Adrenal gland (tissue), 12 donors: Measurements from ENCODE around the gene SYT8. TPM values are rescaled to one million over a fixed set of nuclear protein-coding genes. Genes with fewer than 3 reads are reported as not detected.

ENCODE experiments used
- DNase-seq, 7 donors: peaks; one replicate each; pipeline ENCODE4 v3.0.0-alpha.2; 2019 to 2020
- H3K27ac ChIP-seq, 5 donors: fragments of 200-600 bp; sonication (generic) in 4 of 5; 1 replicate in 3 of 5; 2 replicates in 2 of 5; pipeline versions ENCODE4 v1.5.1 to v1.8.0; 2016 to 2020; ENCODE audit warnings: mild to moderate bottlenecking in 1 of 5
- H3K27me3 ChIP-seq: fragments of 200-600 bp; 2 replicates; pipeline ENCODE4 v1.8.0; 2021
- H3K36me3 ChIP-seq, 2 donors: fragments of 200-600 bp; replicated peaks in 1 of 2; 1 replicate in 1 of 2; 2 replicates in 1 of 2; pipeline versions ENCODE4 v1.5.1 to v1.8.0; 2018 to 2022
- H3K4me1 ChIP-seq, 2 donors: fragments of 200-600 bp; replicated peaks in 1 of 2; 1 replicate in 1 of 2; 2 replicates in 1 of 2; pipeline versions ENCODE4 v1.5.1 to v1.8.0; 2018 to 2021
- H3K4me3 ChIP-seq, 4 donors: fragments of 200-600 bp; sonication (generic) in 3 of 4; one replicate each; pipeline ENCODE4 v1.5.1; 2016 to 2018
- H3K9me3 ChIP-seq, 3 donors: fragments of 200-600 bp; sonication (generic) in 1 of 3; replicated peaks in 1 of 3; 1 replicate in 2 of 3; 2 replicates in 1 of 3; pipeline versions ENCODE4 v1.5.1 to v1.8.0; 2016 to 2021
- POLR2A ChIP-seq, 2 donors: fragments of 450-650 bp; IDR thresholded peaks; one replicate each; pipeline ENCODE4 v1.6.1; 2017; ENCODE audit warnings: antibody characterized with exemption in 2 of 2, mild to moderate bottlenecking in 2 of 2, moderate library complexity in 1 of 2
- WGBS, 4 donors: extraction: QIAGEN DNeasy Blood & Tissue Kit in 2 of 4; methylation state at CpG; one replicate each; pipeline versions ENCODE4 v1.1.5 to v1.1.7; 2013 to 2017; 5-methylcytosine and 5-hydroxymethylcytosine counted together
- intact Hi-C, 2 donors: fragments of 100-400 bp; cut with DNase I; formaldehyde crosslinking; loops; one replicate each; pipeline versions ENCODE4 v1.14.1 to v1.15.0; 2022 to 2023
- polyA plus RNA-seq, 3 donors: library from polyadenylated mRNA; stranded (reverse); fragments of 200-250 nt in 2 of 3; fragments of 350-450 nt in 1 of 3; fragmentation: Illumina TruSeq in 1 of 3; extraction: RNeasy Lipid Tissue Mini Kit (QIAGEN cat#74804) in 1 of 3; gene quantifications; one replicate each; pipeline ENCODE4 v1.2.3, GENCODE V29; 2013 to 2014
- total RNA-seq, 9 donors: library from RNA; depleted of rRNA in 4 of 9; stranded (reverse); fragments of >200 nt in 4 of 9; fragments of 120-200 nt in 1 of 9; fragmentation: NEBNext Ultra II Directional in 1 of 9; extraction: Animal tissue kit (Norgen Biotek cat#: 25700) in 1 of 9; gene quantifications; one replicate each; pipeline versions ENCODE4 v1.1.0 to v1.2.4, GENCODE V29; 2013 to 2023
- TF ChIP-seq, protein P1 (sequence below), 6 experiments: fragments of 450-650 bp in 4 of 6; fragments of 200-600 bp in 2 of 6; sonication (generic) in 1 of 6; IDR thresholded peaks; 1 replicate in 5 of 6; 2 replicates in 1 of 6; pipeline versions ENCODE4 v1.5.1 to v1.8.0; 2016 to 2021; ENCODE audit warnings: antibody characterized with exemption in 6 of 6, mild to moderate bottlenecking in 2 of 6, moderate library complexity in 1 of 6
- donor health status: healthy with polysubstance abuse.
- donor health status: Bipolar disorder and iron deficiency.
- donor health status: DM: yes; HTN: yes; CAD: no.
- donor health status: DM: no; HTN: no; CAD: no.
- donor health status: DM: no; HTN: no; CAD: no.
- donor health status: DM: yes; HTN: yes; CAD: no.

The SYT8 gene
- total and polyA plus RNA-seq, 12 donors: 0.44 to 3.1 (median 0.91) TPM; not detected in 7

DNA sequence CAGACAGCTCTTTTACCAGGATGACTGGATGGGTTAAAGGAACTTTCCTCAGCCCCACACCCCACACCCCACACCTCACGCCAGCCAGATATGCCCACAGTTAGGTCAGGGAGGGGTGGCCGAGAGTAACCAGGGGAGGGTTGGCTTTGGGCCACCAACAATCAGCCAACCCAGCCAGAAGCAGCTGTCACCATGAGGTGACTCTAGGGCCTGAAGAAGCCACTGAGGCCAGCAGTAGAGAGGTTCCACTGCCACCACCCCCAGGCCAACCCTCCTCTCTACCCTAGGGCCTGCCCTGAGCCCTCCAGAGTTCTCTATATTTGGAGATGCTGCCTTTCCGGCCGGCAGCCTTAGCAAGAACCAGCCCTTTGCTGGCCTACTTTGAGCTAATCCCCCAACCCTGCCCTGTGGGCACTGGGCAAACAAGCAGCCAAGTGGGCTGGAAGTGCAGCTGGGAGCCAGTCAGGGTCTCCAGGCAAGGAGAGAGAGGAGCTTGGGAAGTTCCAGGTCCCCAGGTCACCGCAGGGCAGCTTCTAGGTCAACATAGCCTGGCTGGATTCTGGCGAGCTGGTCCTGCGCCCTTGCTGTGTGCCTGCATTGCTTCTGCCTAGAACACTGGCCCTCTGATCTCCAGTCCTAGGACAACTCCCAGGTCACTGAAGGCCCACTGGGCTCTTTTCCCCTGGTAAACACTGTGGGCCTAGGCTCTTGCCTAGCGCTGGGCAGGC is 12.0 kb upstream of the SYT8 start:
- WGBS, 4 donors: 80 to 91% (median 88%) methylated on average over 1 to 8 of the region's 8 CpGs
- Histone ChIP-seq H3K9me3 (no peaks in the 10 kb centered on the region), H3K27me3 (no peaks in the 10 kb centered on the region), H3K27ac (no peak overlapping the region), H3K4me1 (no peaks in the 10 kb centered on the region), H3K4me3 (no peak overlapping the region), H3K36me3 (no peaks in the 10 kb centered on the region)
- TF ChIP-seq, protein P1, sequence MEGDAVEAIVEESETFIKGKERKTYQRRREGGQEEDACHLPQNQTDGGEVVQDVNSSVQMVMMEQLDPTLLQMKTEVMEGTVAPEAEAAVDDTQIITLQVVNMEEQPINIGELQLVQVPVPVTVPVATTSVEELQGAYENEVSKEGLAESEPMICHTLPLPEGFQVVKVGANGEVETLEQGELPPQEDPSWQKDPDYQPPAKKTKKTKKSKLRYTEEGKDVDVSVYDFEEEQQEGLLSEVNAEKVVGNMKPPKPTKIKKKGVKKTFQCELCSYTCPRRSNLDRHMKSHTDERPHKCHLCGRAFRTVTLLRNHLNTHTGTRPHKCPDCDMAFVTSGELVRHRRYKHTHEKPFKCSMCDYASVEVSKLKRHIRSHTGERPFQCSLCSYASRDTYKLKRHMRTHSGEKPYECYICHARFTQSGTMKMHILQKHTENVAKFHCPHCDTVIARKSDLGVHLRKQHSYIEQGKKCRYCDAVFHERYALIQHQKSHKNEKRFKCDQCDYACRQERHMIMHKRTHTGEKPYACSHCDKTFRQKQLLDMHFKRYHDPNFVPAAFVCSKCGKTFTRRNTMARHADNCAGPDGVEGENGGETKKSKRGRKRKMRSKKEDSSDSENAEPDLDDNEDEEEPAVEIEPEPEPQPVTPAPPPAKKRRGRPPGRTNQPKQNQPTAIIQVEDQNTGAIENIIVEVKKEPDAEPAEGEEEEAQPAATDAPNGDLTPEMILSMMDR (IDR thresholded peaks at IDR 0.05): no peak
- no peak for TF ChIP-seq POLR2A (IDR thresholded peaks at IDR 0.05)
- DNase-seq: no peak
- intact Hi-C loops: no loop called here

DNA sequence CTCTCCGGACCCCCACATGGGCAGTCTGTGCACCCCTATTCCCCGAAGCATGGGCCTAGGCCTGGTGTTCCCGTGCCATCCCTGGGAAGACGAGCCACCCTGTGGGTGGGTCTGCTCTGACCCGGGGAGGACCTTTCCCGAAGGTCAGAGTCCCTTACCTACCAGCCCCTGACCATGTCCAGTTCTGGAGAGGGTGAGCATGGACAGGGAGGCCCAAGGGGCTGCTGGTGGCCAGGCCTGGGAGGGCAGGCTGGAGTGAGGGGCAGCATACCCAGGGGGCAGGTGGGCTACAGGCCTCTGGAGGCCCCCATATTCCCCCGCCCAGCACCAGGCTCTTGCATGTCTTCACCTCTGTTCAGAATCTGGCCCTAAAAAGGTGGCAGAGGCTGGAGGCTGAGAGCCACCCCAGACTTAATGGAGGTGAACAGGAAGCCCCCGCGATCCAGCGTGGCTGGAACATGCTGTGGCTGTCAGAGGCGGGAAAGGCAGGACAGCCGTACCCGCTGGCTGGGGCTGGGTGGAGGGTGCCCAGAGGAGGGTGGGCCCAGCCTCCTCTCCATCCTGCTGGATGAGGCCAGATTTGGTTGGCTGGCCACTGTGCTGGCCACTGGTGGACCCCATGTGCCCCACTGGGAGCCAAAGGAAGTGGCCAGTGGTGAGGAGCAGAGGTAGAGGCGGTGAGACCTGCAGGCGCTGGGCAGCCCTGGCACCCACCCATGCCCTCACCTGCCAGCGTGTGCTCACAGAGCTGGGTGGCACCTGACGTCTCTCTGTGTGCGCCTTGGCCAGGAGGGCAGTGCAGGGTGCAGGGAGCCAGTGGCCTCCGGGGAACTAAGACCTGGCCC is 11.2 kb upstream of the SYT8 start:
- Histone ChIP-seq H3K27me3 (no peaks in the 10 kb centered on the region), H3K9me3 (no peaks in the 10 kb centered on the region), H3K4me3 (no peak overlapping the region), H3K36me3 (no peaks in the 10 kb centered on the region), H3K4me1 (no peaks in the 10 kb centered on the region), H3K27ac (no peak overlapping the region)
- no peak for DNase-seq
- intact Hi-C loops: no loop called here
- no peak for TF ChIP-seq POLR2A (IDR thresholded peaks at IDR 0.05)
- TF ChIP-seq, protein P1 (IDR thresholded peaks at IDR 0.05): no peak
- WGBS, 4 donors: 94 to 100% (median 96%) methylated on average over 2 to 19 of the region's 19 CpGs

DNA sequence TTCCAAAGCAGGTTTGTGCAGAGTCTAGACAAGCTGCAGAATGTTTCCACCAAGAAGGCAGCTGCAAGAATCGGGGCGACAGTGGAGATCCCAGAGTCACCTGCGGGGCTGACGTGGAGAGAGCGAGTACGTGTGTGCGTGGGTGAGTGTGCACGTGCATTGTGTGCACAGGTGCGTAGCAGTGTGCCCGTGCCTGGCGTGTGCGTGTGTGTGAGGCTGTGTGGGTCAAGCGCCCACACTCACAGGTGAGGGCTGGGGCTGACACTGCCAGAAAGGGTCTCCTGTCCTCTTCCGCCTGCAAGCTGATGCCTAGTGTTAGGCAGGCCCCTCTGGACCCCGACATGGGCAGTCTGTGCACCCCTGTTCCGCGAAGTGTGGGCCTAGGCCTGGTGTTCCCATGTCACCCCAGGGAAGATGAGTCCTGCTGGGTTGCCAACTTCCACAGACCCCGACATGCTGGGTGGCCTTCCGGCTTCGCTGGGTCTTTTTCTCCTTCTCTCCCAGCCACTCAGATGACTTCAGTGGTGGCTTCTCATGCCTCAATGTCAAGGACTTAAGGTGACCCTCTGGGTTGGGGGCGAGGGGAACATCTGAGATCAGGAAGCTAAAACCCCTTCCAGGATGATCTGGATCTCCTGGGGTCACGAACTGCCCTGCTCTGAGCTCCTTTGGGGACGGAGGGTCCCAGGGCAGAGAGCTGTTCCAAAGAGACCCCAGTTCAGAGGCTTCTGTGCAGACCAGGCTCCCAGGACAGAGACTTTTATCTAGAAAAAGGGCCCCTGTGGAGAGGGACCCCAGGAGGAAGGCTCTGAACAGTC is 10.4 kb upstream of the SYT8 start:
- no peaks in the 10 kb centered on the region for H3K9me3 ChIP-seq
- H3K4me1 ChIP-seq: no peaks in the 10 kb centered on the region
- H3K36me3 ChIP-seq: no peaks in the 10 kb centered on the region
- no peak for DNase-seq
- H3K27me3 ChIP-seq: no peaks in the 10 kb centered on the region
- no peak overlapping the region for H3K4me3 ChIP-seq
- no peak for TF ChIP-seq POLR2A (IDR thresholded peaks at IDR 0.05)
- TF ChIP-seq, protein P1 (IDR thresholded peaks at IDR 0.05): no peak
- 91 to 98% (median 93%) methylated on average over 17 to 23 of the region's 23 CpGs for WGBS, 4 donors
- intact Hi-C loops: no loop called here
- H3K27ac ChIP-seq: no peak overlapping the region
